Activated T-helper 17 cell treated with anti-CD3 and anti-CD28 coated beads, Interleukin-2, amount 50 U/mL, for 72 hours (primary cell): ENCODE results near the gene GGT5. TPM values are rescaled to one million over a fixed set of nuclear protein-coding genes. Genes with fewer than 3 reads are reported as not detected.
"Not testable (repeated sequence)": the region's sequence is repeated elsewhere in the genome, so short reads cannot be mapped to it uniquely, and the experiment has no call there.

Experiments
- ATAC-seq: fragments of 150-1000 bp; cut with Tn5 transposase; replicated peaks from 2 replicates; pipeline ENCODE4 v1.10.0; 2021; ENCODE audit warnings: mild to moderate bottlenecking, moderate library complexity
- H3K27ac Mint-ChIP-seq: one replicate; pipeline ENCODE4 v1.8.0; 2022; ENCODE audit warnings: mixed read lengths
- H3K27me3 Mint-ChIP-seq: one replicate; pipeline ENCODE4 v1.8.0; 2022; ENCODE audit warnings: mixed read lengths
- H3K36me3 Mint-ChIP-seq: one replicate; pipeline ENCODE4 v1.8.0; 2022; ENCODE audit warnings: low read depth, mild to moderate bottlenecking, mixed read lengths
- H3K4me1 Mint-ChIP-seq: one replicate; pipeline ENCODE4 v1.8.0; 2022; ENCODE audit warnings: mixed read lengths
- H3K4me3 Mint-ChIP-seq: one replicate; pipeline ENCODE4 v1.8.0; 2022; ENCODE audit warnings: mild to moderate bottlenecking, mixed read lengths
- H3K9me3 Mint-ChIP-seq: one replicate; pipeline ENCODE4 v1.8.0; 2022; ENCODE audit warnings: mixed read lengths
- total RNA-seq, 2 donors: library from RNA; stranded (reverse); gene quantifications; one replicate each; pipeline ENCODE4 v1.2.3, GENCODE V29; 2022

GGT5 gene
- total RNA-seq, 2 donors from 2014 or later: 0.19 TPM; not detected in 1

DNA sequence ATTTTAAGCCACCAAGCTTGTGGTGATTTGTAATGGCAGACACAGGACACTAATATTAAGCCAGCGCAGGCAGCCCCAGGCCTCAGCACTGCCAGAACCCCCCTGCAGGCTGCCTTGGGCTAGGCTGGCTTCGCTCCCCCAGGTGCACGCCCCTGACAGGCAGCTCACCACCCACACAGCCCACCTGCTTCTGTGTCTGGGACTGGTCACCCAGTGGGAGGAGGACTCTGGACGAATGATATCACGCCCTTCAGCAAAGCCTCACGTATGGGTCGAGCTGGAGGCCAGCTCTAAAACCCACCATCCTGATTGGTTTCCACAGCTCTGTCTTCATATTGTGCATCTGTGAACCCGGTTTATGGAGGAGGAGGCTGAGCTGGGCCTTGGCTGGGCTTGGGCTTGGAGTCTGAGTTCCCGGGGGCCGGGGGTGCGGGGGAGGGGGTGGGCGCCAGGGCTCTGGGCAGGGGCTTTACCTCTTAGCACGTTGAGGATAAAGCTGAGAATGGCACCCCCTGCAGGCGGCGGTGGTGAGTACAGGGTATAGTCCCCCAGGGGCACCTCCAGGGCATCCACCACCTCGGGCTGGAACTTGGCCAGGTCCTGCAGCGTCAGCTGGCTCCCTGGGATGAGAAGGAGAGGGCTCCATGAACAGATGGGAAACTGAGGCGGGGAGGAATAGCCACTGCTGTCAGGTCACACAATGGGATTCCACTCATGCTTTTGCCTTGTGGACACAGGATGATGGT is 13.8 kb downstream of the GGT5 start:
- no peaks in the 10 kb centered on the region for H3K27me3 Mint-ChIP-seq
- H3K27ac Mint-ChIP-seq: no peak overlapping the region
- no peaks in the 10 kb centered on the region for H3K4me1 Mint-ChIP-seq
- peak; percentile 77 for ATAC-seq
- H3K36me3 Mint-ChIP-seq: no peaks in the 10 kb centered on the region
- H3K9me3 Mint-ChIP-seq: no peaks in the 10 kb centered on the region
- H3K4me3 Mint-ChIP-seq: no peak overlapping the region

DNA sequence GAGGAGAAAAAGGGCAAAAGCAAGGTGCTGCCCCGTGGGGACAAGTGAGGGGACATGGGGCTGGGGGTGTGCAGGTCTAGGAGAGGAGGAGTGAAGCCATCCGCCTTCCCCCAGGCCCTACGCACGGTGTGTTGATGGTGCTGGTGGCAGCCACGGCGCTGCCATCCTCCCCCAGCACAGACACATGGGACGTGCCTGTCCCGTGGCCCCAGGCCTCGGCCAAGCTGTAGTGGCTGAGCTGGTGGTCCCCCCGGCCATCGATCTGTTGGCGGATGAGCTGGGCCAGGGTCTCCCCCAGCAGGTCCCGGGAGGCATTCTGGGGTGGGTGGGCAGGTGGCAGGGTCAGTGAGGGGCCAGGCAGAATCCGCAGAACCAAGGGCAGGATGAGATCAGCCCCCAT is 18.9 kb downstream of the GGT5 start:
- H3K36me3 Mint-ChIP-seq: no peaks in the 10 kb centered on the region
- H3K27ac Mint-ChIP-seq: no peak overlapping the region
- no peak overlapping the region for H3K4me3 Mint-ChIP-seq
- H3K4me1 Mint-ChIP-seq: no peaks in the 10 kb centered on the region
- ATAC-seq: no peak
- H3K27me3 Mint-ChIP-seq: no peaks in the 10 kb centered on the region
- no peaks in the 10 kb centered on the region for H3K9me3 Mint-ChIP-seq

DNA sequence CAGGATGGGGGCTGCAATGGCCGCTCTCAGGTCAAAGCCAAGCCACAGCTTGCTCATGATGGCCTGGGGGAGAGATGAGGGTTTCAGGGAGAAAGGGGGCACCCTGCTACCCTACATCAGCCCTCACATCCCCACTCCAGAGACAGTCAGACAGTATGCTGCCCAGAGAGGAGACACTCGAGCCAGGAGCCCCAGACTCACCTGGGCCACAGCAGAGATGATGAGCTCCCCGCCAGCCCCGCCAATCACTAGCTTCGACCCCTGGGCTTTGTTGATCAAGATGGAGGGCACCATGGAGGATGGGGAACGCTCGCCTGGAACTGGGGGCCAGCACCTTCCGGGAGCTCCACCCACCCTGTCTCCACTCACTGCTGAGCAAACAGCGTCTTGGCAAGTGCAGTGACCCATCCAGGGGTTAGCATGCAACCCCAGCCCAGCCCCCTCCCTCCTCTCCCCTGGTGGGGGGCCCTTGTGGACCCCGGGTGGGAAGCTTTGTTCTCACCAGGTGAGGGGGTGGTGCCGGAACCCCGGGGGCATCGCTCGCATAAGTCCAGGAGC is 19.8 kb downstream of the GGT5 start:
- Mint-ChIP-seq H3K27me3 (no peaks in the 10 kb centered on the region), H3K27ac (no peak overlapping the region), H3K4me1 (no peaks in the 10 kb centered on the region), H3K4me3 (no peak overlapping the region), H3K36me3 (no peaks in the 10 kb centered on the region), H3K9me3 (no peaks in the 10 kb centered on the region)
- ATAC-seq: no peak

DNA sequence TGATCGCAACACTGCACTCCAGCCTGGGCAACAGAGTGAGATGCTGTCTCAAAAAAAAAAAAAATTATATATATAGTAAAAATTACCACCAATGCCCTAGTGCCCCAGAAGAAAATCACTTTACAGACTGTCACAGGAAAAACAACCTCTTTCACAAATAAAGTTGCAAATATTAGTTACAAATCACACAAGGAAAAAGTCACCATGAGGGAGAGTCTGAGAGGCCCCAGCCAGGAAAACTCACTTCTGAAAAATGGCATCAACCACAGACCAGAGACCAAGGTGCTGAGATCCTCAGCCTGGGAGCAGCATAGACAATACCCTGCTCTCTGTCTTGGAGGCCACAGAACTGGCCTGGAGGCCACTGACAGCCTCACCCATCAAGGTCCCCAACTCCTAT is 20.4 kb downstream of the GGT5 start:
- Mint-ChIP-seq H3K27ac (no peak overlapping the region), H3K4me3 (no peak overlapping the region), H3K27me3 (no peaks in the 10 kb centered on the region), H3K9me3 (no peaks in the 10 kb centered on the region), H3K36me3 (no peaks in the 10 kb centered on the region), H3K4me1 (no peaks in the 10 kb centered on the region)
- ATAC-seq: no peak

DNA sequence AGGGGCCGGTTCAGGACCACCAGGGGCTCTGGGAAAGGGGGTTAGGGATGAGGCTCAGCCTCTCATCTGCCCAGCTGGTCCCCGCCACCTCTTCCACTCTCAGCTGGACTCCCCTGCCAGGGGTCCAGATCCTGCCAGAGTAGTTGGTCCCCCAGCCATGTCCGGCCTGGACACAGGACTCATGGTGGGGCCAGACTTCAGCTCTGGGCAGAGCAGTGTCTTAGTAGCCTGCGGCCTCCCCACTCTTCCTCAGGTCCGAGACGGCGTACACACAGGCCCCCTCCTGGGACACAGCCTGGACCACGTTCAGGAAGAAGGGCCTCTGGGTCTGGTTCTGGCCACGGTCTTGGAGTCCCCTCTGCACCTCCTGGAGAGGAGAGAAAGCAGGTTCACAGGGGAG is 25.1 kb downstream of the GGT5 start:
- Mint-ChIP-seq H3K4me1 (no peaks in the 10 kb centered on the region), H3K9me3 (no peaks in the 10 kb centered on the region), H3K27ac (no peak overlapping the region), H3K4me3 (no peak overlapping the region), H3K27me3 (no peaks in the 10 kb centered on the region), H3K36me3 (no peaks in the 10 kb centered on the region)
- ATAC-seq: no peak

DNA sequence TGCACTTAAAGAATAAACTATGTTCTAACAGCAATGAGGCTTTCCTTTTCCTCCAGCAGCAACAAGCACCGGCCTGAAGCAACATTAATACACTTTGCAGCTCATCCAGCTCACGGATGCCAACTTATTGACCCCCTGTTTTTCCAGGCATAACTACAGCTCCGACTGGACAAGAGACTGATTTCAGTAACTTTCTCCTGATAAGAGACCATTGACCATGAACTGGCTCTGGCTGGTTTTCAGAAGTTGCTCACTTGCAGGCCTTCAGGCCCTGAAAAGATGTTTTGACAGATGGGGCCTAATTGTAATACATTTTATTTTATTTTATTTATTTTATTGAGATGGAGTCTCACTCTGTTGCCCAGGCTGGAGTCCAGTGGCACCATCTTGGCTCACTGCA is 27.5 kb downstream of the GGT5 start:
- no peaks in the 10 kb centered on the region for H3K9me3 Mint-ChIP-seq
- no peak for ATAC-seq
- no peaks in the 10 kb centered on the region for H3K4me1 Mint-ChIP-seq
- H3K4me3 Mint-ChIP-seq: no peak overlapping the region
- peaks cover 4% of the 10 kb centered on the region for H3K27me3 Mint-ChIP-seq
- no peaks in the 10 kb centered on the region for H3K36me3 Mint-ChIP-seq
- H3K27ac Mint-ChIP-seq: no peak overlapping the region

DNA sequence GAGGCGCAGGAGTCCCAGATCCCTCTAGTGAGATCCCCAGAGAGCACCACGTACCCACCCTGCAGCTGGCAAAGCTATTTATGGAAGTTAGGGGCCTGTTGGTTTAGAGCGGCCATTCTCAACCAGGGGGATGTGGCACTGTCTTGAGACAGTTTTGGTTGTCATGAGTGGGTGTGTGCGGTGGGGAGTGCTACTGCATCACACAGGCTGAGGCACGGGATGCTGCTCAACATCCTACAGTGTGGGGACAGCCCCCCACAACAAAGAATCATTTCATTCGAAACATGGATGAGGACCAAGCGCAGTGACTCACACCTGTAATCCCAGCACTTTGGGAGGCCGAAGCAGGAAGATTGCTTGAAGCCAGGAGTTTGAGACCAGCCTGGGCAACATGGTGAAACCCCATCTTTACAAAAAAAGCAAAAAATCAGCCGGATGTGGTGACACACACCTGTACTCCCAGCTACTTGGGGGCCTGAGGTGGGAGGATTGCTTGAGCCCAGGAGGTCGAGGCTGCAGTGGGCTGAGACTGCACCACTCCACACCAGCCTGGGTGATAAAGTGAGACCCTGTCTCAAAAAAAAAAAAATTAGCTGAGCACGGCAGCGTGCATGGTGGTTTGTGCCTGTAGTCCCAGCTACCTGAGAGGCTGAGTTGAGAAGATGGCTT is 28.2 kb downstream of the GGT5 start:
- Mint-ChIP-seq H3K4me1 (no peaks in the 10 kb centered on the region), H3K27me3 (peaks cover 4% of the 10 kb centered on the region), H3K9me3 (no peaks in the 10 kb centered on the region), H3K36me3 (no peaks in the 10 kb centered on the region), H3K27ac (no peak overlapping the region), H3K4me3 (no peak overlapping the region)
- peak; percentile 62 for ATAC-seq

DNA sequence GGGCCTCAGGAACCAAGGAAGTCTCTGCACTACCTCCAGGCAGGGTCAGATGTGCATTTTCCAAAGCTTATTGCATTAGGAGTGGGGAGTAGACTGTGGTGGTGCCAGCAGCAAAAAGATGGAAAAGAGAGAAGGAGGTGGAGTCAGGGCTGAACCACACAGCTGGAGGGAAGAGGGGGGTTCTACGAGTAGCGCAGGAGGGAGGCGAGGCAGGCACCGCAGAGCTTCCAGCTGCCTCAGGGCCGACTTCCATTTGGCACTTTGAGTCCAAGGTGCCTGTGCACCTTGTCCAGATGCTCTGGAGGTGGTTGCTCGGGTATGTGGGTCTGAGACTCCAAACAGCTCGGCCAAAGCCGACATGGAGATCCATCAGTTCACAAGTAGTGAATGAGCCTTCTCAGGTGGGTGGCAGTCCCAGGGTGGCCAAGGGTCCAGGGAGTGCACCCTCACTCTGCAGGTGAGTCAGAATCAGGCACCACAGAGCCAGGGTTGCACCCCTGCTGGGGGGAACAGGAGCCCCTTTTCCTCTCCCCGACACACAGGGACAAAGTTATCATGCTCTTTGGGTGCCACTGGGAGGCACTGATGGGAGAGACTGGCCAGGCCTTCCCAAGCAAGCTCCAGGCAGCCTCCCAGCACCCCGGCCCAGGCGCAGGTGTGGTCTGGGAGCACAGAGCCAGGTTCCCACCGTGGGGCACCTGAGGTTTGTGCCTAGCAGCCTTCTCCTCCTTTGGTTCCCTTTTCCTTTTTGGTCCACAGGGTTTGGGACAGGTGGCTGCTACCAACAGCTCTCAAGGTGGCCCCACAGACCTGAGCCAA is 30.2 kb downstream of the GGT5 start:
- no peak overlapping the region for H3K27ac Mint-ChIP-seq
- H3K36me3 Mint-ChIP-seq: no peaks in the 10 kb centered on the region
- no peaks in the 10 kb centered on the region for H3K4me1 Mint-ChIP-seq
- no peak overlapping the region for H3K4me3 Mint-ChIP-seq
- H3K9me3 Mint-ChIP-seq: no peaks in the 10 kb centered on the region
- ATAC-seq: no peak
- H3K27me3 Mint-ChIP-seq: peaks cover 4% of the 10 kb centered on the region

DNA sequence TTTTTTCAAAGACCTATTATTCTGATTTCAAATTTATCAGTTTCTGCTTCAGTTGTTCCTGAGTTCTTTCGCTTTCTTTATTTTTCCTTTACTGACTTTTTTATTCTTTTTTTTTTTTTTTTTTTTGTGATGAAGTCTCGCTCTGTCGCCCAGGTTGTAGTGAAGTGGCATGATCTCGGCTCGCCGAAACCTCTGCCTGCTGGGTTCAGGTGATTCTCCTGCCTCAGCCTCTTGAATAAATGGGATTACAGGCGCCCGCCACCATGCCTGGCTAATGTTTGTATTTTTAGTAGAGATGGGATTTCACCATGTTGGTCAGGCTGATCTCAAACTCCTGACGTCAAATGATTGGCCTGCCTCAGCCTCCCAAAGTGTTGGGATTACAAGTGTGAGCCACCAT is 31.8 kb downstream of the GGT5 start:
- H3K27me3 Mint-ChIP-seq, H3K4me3 Mint-ChIP-seq, H3K4me1 Mint-ChIP-seq, H3K36me3 Mint-ChIP-seq, ATAC-seq, H3K9me3 Mint-ChIP-seq, H3K27ac Mint-ChIP-seq: not testable (repeated sequence)

DNA sequence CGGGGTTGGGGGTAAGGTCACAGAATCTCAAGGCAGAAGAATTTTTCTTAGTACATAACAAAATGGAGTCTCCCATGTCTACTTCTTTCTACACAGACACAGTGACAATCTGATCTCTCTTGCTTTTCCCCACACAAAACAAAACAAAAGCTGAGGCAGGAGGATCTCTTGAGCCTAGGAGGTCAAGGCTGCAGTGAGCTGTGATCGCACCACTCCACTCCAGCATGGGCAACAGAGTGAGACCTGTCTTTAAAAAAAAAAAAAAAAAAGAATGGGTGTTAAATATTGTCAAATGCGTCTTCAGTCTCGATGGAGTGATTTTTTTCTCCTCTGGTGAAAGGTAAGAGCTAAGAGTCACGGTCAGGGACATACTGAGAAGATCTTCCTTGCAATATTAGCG is 33.2 kb downstream of the GGT5 start:
- not testable (repeated sequence) for H3K4me3 Mint-ChIP-seq, H3K27ac Mint-ChIP-seq, H3K27me3 Mint-ChIP-seq, H3K9me3 Mint-ChIP-seq, ATAC-seq, H3K36me3 Mint-ChIP-seq
- H3K4me1 Mint-ChIP-seq: peaks cover 11% of the 10 kb centered on the region

DNA sequence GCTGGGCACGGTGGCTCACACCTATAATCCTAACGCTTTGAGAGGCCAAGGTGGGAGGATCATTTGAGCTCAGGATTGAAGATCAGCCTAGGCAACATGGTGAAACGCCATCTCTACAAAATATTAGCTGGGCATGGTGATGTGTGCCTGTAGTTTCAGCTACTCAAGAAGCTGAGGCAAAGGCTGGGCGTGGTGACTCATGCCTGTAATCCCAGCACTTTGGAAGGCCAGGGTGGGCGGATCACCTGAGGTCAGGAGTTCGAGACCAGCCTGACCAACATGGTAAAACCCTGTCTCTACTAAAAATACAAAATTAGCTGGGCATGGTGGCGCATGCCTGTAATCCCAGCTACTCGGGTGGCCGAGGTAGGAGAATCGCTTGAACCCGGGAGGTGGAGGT is 34.5 kb downstream of the GGT5 start:
- peaks cover 11% of the 10 kb centered on the region for H3K4me1 Mint-ChIP-seq
- not testable (repeated sequence) for H3K27me3 Mint-ChIP-seq, ATAC-seq, H3K27ac Mint-ChIP-seq, H3K36me3 Mint-ChIP-seq, H3K4me3 Mint-ChIP-seq, H3K9me3 Mint-ChIP-seq

DNA sequence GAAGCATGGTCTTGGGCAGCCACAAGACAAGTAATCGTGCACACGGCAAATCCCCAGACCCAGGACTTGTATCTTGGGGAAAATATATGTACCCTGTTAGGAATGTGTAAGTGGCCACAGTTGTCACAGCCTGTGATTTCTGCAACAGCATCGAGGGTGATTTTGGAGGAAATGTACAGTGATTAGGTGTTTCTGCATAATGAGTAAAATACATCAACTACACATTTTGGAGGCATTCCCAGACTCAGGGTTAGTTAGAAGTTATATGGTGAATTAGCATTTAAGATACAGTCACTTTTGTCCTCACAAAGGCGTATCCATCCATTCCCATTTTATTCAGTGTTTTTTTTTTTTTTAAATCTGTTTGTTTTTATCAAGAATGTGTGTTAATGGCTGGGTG is 35.2 kb downstream of the GGT5 start:
- no peaks in the 10 kb centered on the region for H3K9me3 Mint-ChIP-seq
- H3K27ac Mint-ChIP-seq: no peak overlapping the region
- H3K27me3 Mint-ChIP-seq: peaks cover 4% of the 10 kb centered on the region
- H3K4me3 Mint-ChIP-seq: no peak overlapping the region
- no peak for ATAC-seq
- H3K36me3 Mint-ChIP-seq: no peaks in the 10 kb centered on the region
- H3K4me1 Mint-ChIP-seq: peaks cover 11% of the 10 kb centered on the region

DNA sequence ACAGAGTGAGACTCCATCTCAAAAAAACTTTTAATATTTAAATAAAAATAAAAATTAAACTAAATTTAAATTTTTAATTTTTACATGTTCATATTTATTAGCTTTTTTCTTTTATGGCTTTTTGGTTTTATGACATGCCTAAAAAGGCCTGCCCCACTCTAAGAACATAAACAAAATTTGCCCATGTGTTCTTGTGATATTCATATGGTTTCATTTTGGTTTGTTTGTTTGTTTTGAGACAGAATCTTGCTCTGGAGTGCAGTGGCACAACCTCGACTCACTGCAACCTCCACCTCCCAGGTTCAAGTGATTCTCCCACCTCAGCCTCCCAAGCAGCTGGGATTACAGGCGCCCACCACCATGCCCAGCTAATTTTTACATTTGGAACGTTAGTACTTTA is 35.9 kb downstream of the GGT5 start:
- H3K4me1 Mint-ChIP-seq: peaks cover 11% of the 10 kb centered on the region
- no peaks in the 10 kb centered on the region for H3K9me3 Mint-ChIP-seq
- H3K27me3 Mint-ChIP-seq: no peaks in the 10 kb centered on the region
- H3K4me3 Mint-ChIP-seq: no peak overlapping the region
- H3K36me3 Mint-ChIP-seq: no peaks in the 10 kb centered on the region
- ATAC-seq: no peak
- no peak overlapping the region for H3K27ac Mint-ChIP-seq

DNA sequence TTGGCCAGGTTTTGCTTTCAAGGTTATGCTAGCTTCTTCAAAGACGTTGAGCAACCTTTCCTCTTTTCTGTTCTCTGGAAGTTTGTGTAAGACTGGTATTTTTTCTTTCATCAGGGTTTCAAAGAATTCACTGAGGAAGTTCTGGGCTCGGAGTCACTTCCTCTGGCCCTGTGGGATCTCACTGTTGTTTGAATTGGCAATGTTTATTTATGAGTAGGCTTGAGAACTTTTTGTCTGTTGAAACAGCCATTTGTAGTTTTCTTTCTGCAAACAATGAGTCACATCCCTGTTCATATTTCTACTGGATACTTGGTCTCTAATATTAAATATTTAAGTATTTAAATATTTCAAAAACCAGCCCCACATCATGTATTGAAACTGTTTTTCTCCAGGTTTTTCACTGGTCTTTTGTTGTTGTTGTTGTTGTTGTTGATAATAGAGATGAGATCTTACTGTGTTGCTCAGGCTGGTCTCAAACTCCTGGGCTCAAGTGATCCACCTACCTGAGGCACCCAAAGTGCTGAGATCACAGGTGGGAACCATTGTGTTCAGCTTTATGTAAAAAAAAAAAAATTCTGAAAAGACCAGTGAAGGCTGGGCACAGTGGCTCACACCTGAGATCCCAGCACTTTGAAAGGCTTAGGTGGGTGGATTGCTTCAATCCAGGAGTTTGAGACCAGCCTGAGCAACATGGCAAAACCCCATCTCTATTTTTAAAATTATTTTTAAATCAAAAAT is 36.7 kb downstream of the GGT5 start:
- Mint-ChIP-seq H3K27ac (peak overlapping the region; percentile 72), H3K4me3 (no peak overlapping the region), H3K9me3 (no peaks in the 10 kb centered on the region), H3K4me1 (peaks cover 11% of the 10 kb centered on the region), H3K27me3 (no peaks in the 10 kb centered on the region), H3K36me3 (no peaks in the 10 kb centered on the region)
- no peak for ATAC-seq
